ENCODE measurements around the gene SHKBP1.

Gene SHKBP1

GRCh38 chr19:40598121-40598917 lies 21.6 kb downstream of the SHKBP1 start:
- H3K27me3 ChIP-seq (ENCODE audit: control insufficient read depth, low read length) = peaks cover 51% of the 10 kb centered on the region
- H3K4me2 ChIP-seq (ENCODE audit: low read length) = peak overlapping the region; percentile 77
- peaks cover 8% of the 10 kb centered on the region; the same call in 1 of the 2 replicates for H4K20me1 ChIP-seq (ENCODE audit: control insufficient read depth, insufficient read depth, low read depth, low read length)
- H3K4me1 ChIP-seq (ENCODE audit: control insufficient read depth, low read length) = peaks cover 62% of the 10 kb centered on the region
- peak overlapping the region; percentile 77 for H3K4me3 ChIP-seq (ENCODE audit: low read length)
- H3F3A ChIP-seq (ENCODE audit: control insufficient read depth, insufficient read depth) = peaks cover 13% of the 10 kb centered on the region
- no peak for TF ChIP-seq EZH2phosphoT487 (IDR thresholded peaks at IDR 0.05; ENCODE audit: borderline replicate concordance, low read length)
- TF ChIP-seq CTCF (IDR thresholded peaks at IDR 0.05; ENCODE audit: low read depth, low read length, poor library complexity, severe bottlenecking) = peak; percentile 98
- H3K9me2 ChIP-seq (replicated peaks; ENCODE audit: control insufficient read depth, low read length) = no peaks in the 10 kb centered on the region
- H3K9me3 ChIP-seq (ENCODE audit: control insufficient read depth, insufficient read depth, low read length) = no peaks in the 10 kb centered on the region
- H3K36me3 ChIP-seq (ENCODE audit: control insufficient read depth, low read length) = no peaks in the 10 kb centered on the region
- no peak overlapping the region for H3K27ac ChIP-seq (ENCODE audit: low read depth, low read length)
- H3K79me2 ChIP-seq (ENCODE audit: control insufficient read depth, low read length) = no peaks in the 10 kb centered on the region

GRCh38 chr19:40598918-40599307 lies 22.2 kb downstream of the SHKBP1 start:
- peaks cover 8% of the 10 kb centered on the region; the same call in 1 of the 2 replicates for H4K20me1 ChIP-seq (ENCODE audit: control insufficient read depth, insufficient read depth, low read depth, low read length)
- peaks cover 51% of the 10 kb centered on the region for H3K27me3 ChIP-seq (ENCODE audit: control insufficient read depth, low read length)
- no peaks in the 10 kb centered on the region for H3K9me3 ChIP-seq (ENCODE audit: control insufficient read depth, insufficient read depth, low read length)
- peaks cover 66% of the 10 kb centered on the region for H3K4me1 ChIP-seq (ENCODE audit: control insufficient read depth, low read length)
- peak overlapping the region; percentile 77 for H3K4me2 ChIP-seq (ENCODE audit: low read length)
- peaks cover 14% of the 10 kb centered on the region for H3F3A ChIP-seq (ENCODE audit: control insufficient read depth, insufficient read depth)
- H3K36me3 ChIP-seq (ENCODE audit: control insufficient read depth, low read length) = no peaks in the 10 kb centered on the region
- TF ChIP-seq CTCF (IDR thresholded peaks at IDR 0.05; ENCODE audit: low read depth, low read length, poor library complexity, severe bottlenecking) = peak; percentile 10
- no peak; the same call in 1 of the 2 replicates for TF ChIP-seq EZH2phosphoT487 (IDR thresholded peaks at IDR 0.05; ENCODE audit: borderline replicate concordance, low read length)
- no peaks in the 10 kb centered on the region for H3K79me2 ChIP-seq (ENCODE audit: control insufficient read depth, low read length)
- H3K4me3 ChIP-seq (ENCODE audit: low read length) = peak overlapping the region; percentile 77
- H3K27ac ChIP-seq (ENCODE audit: low read depth, low read length) = no peak overlapping the region
- H3K9me2 ChIP-seq (replicated peaks; ENCODE audit: control insufficient read depth, low read length) = no peaks in the 10 kb centered on the region

GRCh38 chr19:40599331-40599901 lies 22.7 kb downstream of the SHKBP1 start:
- no peak for TF ChIP-seq CTCF (IDR thresholded peaks at IDR 0.05; ENCODE audit: low read depth, low read length, poor library complexity, severe bottlenecking)
- no peak for TF ChIP-seq EZH2phosphoT487 (IDR thresholded peaks at IDR 0.05; ENCODE audit: borderline replicate concordance, low read length)
- no peaks in the 10 kb centered on the region for H3K9me3 ChIP-seq (ENCODE audit: control insufficient read depth, insufficient read depth, low read length)
- H3K4me3 ChIP-seq (ENCODE audit: low read length) = peak overlapping the region; percentile 77
- H4K20me1 ChIP-seq (ENCODE audit: control insufficient read depth, insufficient read depth, low read depth, low read length) = peaks cover 8% of the 10 kb centered on the region; the same call in 1 of the 2 replicates
- peaks cover 51% of the 10 kb centered on the region for H3K27me3 ChIP-seq (ENCODE audit: control insufficient read depth, low read length)
- H3K36me3 ChIP-seq (ENCODE audit: control insufficient read depth, low read length) = no peaks in the 10 kb centered on the region
- H3F3A ChIP-seq (ENCODE audit: control insufficient read depth, insufficient read depth) = peaks cover 14% of the 10 kb centered on the region
- H3K4me1 ChIP-seq (ENCODE audit: control insufficient read depth, low read length) = peaks cover 66% of the 10 kb centered on the region
- no peak overlapping the region for H3K27ac ChIP-seq (ENCODE audit: low read depth, low read length)
- no peaks in the 10 kb centered on the region for H3K9me2 ChIP-seq (replicated peaks; ENCODE audit: control insufficient read depth, low read length)
- peak overlapping the region; percentile 77 for H3K4me2 ChIP-seq (ENCODE audit: low read length)
- no peaks in the 10 kb centered on the region for H3K79me2 ChIP-seq (ENCODE audit: control insufficient read depth, low read length)

Data from DOHH2 (cell line).